Gastrocnemius medialis (tissue), 4 donors: ENCODE results near the gene OPCML. TPM values are rescaled to one million over a fixed set of nuclear protein-coding genes. Genes with fewer than 3 reads are reported as not detected.

Experiments
- ATAC-seq, 2 donors: fragments of 150-250 bp; one replicate each; pipeline ENCODE4 v1.9.1; 2016
- DNase-seq, 2 donors: peaks; one replicate each; pipeline ENCODE4 v3.0.0-alpha.2; 2019
- H3K27ac ChIP-seq, 4 donors: fragments of 200-600 bp; sonication (generic); 1 replicate in 1 of 4; 2 replicates in 3 of 4; pipeline ENCODE4 v1.5.1; 2016 to 2018; ENCODE audit warnings: mild to moderate bottlenecking in 2 of 4, moderate library complexity in 1 of 4
- H3K27me3 ChIP-seq, 3 donors: fragments of 200-600 bp; sonication (generic) in 2 of 3; 1 replicate in 1 of 3; 2 replicates in 2 of 3; pipeline versions ENCODE4 v1.5.1 to v1.6.0; 2016 to 2019; ENCODE audit warnings: mild to moderate bottlenecking in 1 of 3, moderate library complexity in 1 of 3
- H3K36me3 ChIP-seq, 2 donors: fragments of 200-600 bp; sonication (generic) in 1 of 2; one replicate each; pipeline ENCODE4 v1.5.1; 2017 to 2018
- H3K4me1 ChIP-seq, 2 donors: fragments of 200-600 bp; sonication (generic) in 1 of 2; one replicate each; pipeline ENCODE4 v1.5.1; 2016 to 2017; ENCODE audit warnings: mild to moderate bottlenecking in 2 of 2
- H3K4me3 ChIP-seq, 4 donors: fragments of 200-600 bp; sonication (generic) in 3 of 4; 1 replicate in 1 of 4; 2 replicates in 3 of 4; pipeline ENCODE4 v1.5.1; 2016 to 2019; ENCODE audit warnings: mild to moderate bottlenecking in 2 of 4
- H3K9me3 ChIP-seq, 3 donors: fragments of 200-600 bp; sonication (generic) in 2 of 3; 1 replicate in 1 of 3; 2 replicates in 2 of 3; pipeline ENCODE4 v1.5.1; 2016 to 2019
- CTCF ChIP-seq, 5 experiments: fragments of 450-650 bp in 3 of 5; fragments of 200-600 bp in 2 of 5; sonication (generic) in 2 of 5; IDR thresholded peaks in 4 of 5; conservative IDR thresholded peaks in 1 of 5; 1 replicate in 4 of 5; 2 replicates in 1 of 5; pipeline ENCODE4 v1.5.1; 2016 to 2019; ENCODE audit warnings: antibody characterized with exemption in 5 of 5, mild to moderate bottlenecking in 3 of 5, moderate library complexity in 3 of 5
- POLR2A ChIP-seq, 2 donors: fragments of 450-650 bp; IDR thresholded peaks; one replicate each; pipeline ENCODE4 v1.6.1; 2017; ENCODE audit warnings: antibody characterized with exemption in 2 of 2, mild to moderate bottlenecking in 2 of 2, moderate library complexity in 2 of 2
- in situ Hi-C, 4 donors: fragments of 200-750 bp; cut with MboI; loops; one replicate each; pipeline versions ENCODE4 v1.15.0 to v1.8.0; 2017; ENCODE audit warnings: low sequenced_read_pairs in 4 of 4
- intact Hi-C: fragments of 100-400 bp; cut with DNase I; formaldehyde crosslinking; loops from one replicate; pipeline ENCODE4 v1.15.1; 2023; ENCODE audit warnings: low total_unique reads
- total RNA-seq, 4 donors: library from RNA; depleted of rRNA; stranded (reverse); fragments of >200 nt; gene quantifications; one replicate each; pipeline versions ENCODE4 v1.1.0 to v1.2.3, GENCODE V29; 2016

OPCML gene
- total RNA-seq, 4 donors from 2014 or later: not detected

DNA sequence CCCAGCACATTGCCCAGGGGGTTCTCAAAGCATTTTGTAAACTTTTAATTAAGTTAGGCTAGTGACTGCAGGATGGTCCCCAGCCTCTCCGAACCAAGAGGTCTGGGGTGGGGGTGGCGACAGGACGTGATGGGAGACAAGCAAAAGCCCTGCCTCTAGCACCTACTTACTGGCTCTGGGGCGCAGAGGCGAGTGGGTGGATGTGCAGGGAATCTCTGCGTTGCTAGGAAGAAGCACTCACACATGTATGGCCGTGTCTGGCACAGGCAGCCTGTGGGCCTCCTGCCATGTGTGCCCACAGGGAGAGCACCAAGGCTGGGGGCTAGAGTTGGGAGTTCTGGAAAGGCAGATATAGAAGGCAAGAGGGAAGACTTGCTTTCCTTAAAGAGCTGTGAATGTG, 6.3 kb downstream of the OPCML start:
- TF ChIP-seq POLR2A (IDR thresholded peaks at IDR 0.05): no peak
- TF ChIP-seq CTCF (IDR thresholded peaks at IDR 0.05 in 4 of 5, conservative IDR thresholded peaks at IDR 0.05 in 1 of 5): no peak
- ATAC-seq: no peak

DNA sequence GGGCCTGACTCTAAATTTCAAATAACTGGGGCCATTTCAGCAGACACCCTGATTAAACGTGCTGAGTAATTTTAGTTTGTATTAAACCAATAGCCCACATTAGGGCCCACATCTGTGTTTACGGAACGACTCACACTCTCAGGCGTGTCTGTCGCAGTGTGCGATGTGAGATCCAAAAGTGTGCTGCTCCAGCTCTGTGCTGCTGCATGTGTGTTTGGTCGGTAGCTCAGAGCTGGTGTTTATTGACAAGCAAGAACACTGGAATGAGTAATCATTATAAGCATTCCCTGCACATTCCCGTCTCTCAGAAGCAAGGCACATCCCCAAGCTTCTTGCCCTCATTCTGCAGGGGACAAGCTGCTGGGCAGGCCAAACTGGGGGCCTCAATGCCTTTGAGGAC, 7.8 kb downstream of the OPCML start:
- no peak for ATAC-seq
- no peak overlapping the region for H3K4me3 ChIP-seq
- in situ Hi-C loops (no loop called here), intact Hi-C loops (no loop called here)
- peaks cover 0 to 7% (median 0%) of the 10 kb centered on the region in 3 donors for H3K27me3 ChIP-seq
- DNase-seq: no peak
- no peaks in the 10 kb centered on the region for H3K4me1 ChIP-seq
- no peaks in the 10 kb centered on the region for H3K9me3 ChIP-seq
- no peak for TF ChIP-seq POLR2A (IDR thresholded peaks at IDR 0.05)
- no peak for TF ChIP-seq CTCF (IDR thresholded peaks at IDR 0.05 in 4 of 5, conservative IDR thresholded peaks at IDR 0.05 in 1 of 5)
- no peak overlapping the region for H3K27ac ChIP-seq
- no peaks in the 10 kb centered on the region for H3K36me3 ChIP-seq

More for the DNA sequence above, 6.3 kb downstream of the OPCML start:
- H3K4me3 ChIP-seq: no peak overlapping the region
- peaks cover 4 to 22% (median 12%) of the 10 kb centered on the region in 3 donors for H3K27me3 ChIP-seq
- no peak overlapping the region for H3K27ac ChIP-seq
- in situ Hi-C loops (no loop called here), intact Hi-C loops (no loop called here)
- H3K9me3 ChIP-seq: no peaks in the 10 kb centered on the region
- no peaks in the 10 kb centered on the region for H3K36me3 ChIP-seq
- no peaks in the 10 kb centered on the region for H3K4me1 ChIP-seq
- DNase-seq: no peak

GRCh38 chr11:133522344-133522743, 10.0 kb downstream of the OPCML start:
- no peak for TF ChIP-seq CTCF (IDR thresholded peaks at IDR 0.05 in 4 of 5, conservative IDR thresholded peaks at IDR 0.05 in 1 of 5)
- no peak for TF ChIP-seq POLR2A (IDR thresholded peaks at IDR 0.05)
- H3K36me3 ChIP-seq: no peaks in the 10 kb centered on the region
- no peaks in the 10 kb centered on the region for H3K27me3 ChIP-seq
- no peaks in the 10 kb centered on the region for H3K9me3 ChIP-seq
- in situ Hi-C loops (no loop called here), intact Hi-C loops (no loop called here)
- no peak overlapping the region for H3K4me3 ChIP-seq
- ATAC-seq (no peak), DNase-seq (no peak)
- no peak overlapping the region for H3K27ac ChIP-seq
- H3K4me1 ChIP-seq: no peaks in the 10 kb centered on the region

DNA sequence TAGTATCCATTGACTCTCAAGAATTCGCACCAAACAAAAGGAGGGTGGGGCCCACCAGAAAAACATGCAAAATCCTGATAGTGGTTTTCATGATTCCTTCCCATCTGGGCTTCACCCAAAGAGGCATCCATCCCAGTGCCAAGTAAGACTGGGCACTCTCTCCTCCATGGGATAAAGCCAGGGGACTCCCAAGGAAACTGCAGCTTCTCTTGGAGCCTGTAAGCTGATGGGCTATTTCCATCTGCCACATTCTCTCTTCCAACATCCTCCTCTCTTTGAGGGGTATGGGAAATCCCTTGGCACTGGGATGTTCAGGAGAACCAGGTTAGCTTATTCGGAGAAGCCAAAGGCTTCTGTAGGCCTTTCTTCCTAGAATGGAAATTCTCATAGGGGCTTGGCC, 10.8 kb downstream of the OPCML start:
- Histone ChIP-seq H3K9me3 (no peaks in the 10 kb centered on the region), H3K4me1 (no peaks in the 10 kb centered on the region), H3K4me3 (no peak overlapping the region), H3K36me3 (no peaks in the 10 kb centered on the region), H3K27me3 (no peaks in the 10 kb centered on the region), H3K27ac (no peak overlapping the region)
- DNase-seq (no peak), ATAC-seq (no peak)
- in situ Hi-C loops: no loop called here
- intact Hi-C loops: no loop called here
- TF ChIP-seq CTCF (IDR thresholded peaks at IDR 0.05 in 4 of 5, conservative IDR thresholded peaks at IDR 0.05 in 1 of 5) (no peak), POLR2A (IDR thresholded peaks at IDR 0.05) (no peak)

- Histone ChIP-seq H3K27me3 (no peaks in the 10 kb centered on the region), H3K4me1 (no peaks in the 10 kb centered on the region), H3K4me3 (no peak overlapping the region), H3K36me3 (no peaks in the 10 kb centered on the region), H3K9me3 (no peaks in the 10 kb centered on the region), H3K27ac (no peak overlapping the region)
- TF ChIP-seq POLR2A (IDR thresholded peaks at IDR 0.05) (no peak), CTCF (IDR thresholded peaks at IDR 0.05 in 4 of 5, conservative IDR thresholded peaks at IDR 0.05 in 1 of 5) (no peak)
- DNase-seq (no peak), ATAC-seq (no peak)
- intact Hi-C loops (no loop called here), in situ Hi-C loops (no loop called here)
Measured at GRCh38 chr11:133520707-133521106, 11.6 kb downstream of the OPCML start.
